Fibroblast of the aortic adventitia (primary cell): ENCODE data around the gene PFKFB4. TPM values are rescaled to one million over a fixed set of nuclear protein-coding genes. Genes with fewer than 3 reads are reported as not detected.

Experiments used
- DNase-seq: peaks from one replicate; pipeline ENCODE4 v3.0.0-alpha.2; 2010; ENCODE audit warnings: low read depth
- H3K4me3 ChIP-seq: 2 replicates; pipeline ENCODE4 v1.5.1; 2011; ENCODE audit warnings: low read depth, mild to moderate bottlenecking, control low read depth, low read length, moderate library complexity
- CTCF ChIP-seq: IDR thresholded peaks from 2 replicates; pipeline ENCODE4 v1.5.1; 2011; ENCODE audit warnings: mild to moderate bottlenecking, low read length, control low read depth, inconsistent platforms; ENCODE audit not compliant: insufficient read depth
- total RNA-seq: library from RNA; depleted of rRNA; stranded (reverse); fragments of >200 nt; gene quantifications from 2 replicates; pipeline ENCODE4 v1.2.3, GENCODE V29; 2012; ENCODE audit warnings: low replicate concordance

PFKFB4 gene
- total RNA-seq, 1 donor = 4.7 TPM

DNA sequence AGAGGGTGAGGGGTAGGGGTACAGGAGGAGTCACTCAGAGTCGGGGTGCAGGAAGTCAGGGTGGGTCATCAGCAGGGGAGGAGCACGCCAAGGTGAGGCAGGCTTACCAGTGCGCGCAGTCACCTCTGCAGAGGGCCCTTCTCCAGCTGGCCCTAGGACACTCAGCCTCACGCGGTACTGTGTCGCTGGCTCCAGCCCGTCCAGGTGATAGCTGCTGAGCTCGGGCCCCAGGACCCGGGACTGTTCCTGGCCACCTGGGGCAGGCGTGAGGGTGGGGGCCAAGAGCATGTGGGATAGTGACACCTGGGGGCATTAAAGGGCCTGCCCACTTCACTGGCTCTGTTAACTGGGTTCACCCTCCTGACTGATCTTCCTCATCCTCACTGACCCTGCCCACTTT, 31.1 kb upstream of the PFKFB4 start:
- DNase-seq = no peak
- H3K4me3 ChIP-seq = no peak overlapping the region
- TF ChIP-seq CTCF = no peak

DNA sequence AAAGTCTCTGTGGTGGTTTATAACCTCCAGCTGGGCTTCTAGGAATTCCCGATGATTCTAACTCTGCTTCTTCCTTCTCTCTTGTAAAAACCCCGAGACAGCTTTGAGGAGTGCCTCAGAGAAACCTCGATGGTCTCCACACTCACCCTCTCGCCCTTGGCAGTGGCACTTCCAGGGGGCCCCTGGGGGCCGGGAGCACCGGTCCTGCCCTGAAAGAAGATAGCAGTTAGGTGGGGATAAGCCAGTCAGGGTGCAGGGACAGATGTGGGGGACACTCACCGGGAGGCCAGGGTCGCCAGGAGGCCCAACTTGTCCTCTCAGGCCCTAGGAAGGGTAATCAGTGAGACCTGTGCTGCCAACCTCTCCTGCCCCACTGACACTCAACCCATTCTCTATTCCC, 28.8 kb upstream of the PFKFB4 start:
- H3K4me3 ChIP-seq = no peak overlapping the region
- no peak for TF ChIP-seq CTCF
- no peak for DNase-seq

GRCh38 chr3:48584836-48585235, 28.2 kb upstream of the PFKFB4 start:
- H3K4me3 ChIP-seq = no peak overlapping the region
- TF ChIP-seq CTCF = no peak
- DNase-seq = no peak

DNA sequence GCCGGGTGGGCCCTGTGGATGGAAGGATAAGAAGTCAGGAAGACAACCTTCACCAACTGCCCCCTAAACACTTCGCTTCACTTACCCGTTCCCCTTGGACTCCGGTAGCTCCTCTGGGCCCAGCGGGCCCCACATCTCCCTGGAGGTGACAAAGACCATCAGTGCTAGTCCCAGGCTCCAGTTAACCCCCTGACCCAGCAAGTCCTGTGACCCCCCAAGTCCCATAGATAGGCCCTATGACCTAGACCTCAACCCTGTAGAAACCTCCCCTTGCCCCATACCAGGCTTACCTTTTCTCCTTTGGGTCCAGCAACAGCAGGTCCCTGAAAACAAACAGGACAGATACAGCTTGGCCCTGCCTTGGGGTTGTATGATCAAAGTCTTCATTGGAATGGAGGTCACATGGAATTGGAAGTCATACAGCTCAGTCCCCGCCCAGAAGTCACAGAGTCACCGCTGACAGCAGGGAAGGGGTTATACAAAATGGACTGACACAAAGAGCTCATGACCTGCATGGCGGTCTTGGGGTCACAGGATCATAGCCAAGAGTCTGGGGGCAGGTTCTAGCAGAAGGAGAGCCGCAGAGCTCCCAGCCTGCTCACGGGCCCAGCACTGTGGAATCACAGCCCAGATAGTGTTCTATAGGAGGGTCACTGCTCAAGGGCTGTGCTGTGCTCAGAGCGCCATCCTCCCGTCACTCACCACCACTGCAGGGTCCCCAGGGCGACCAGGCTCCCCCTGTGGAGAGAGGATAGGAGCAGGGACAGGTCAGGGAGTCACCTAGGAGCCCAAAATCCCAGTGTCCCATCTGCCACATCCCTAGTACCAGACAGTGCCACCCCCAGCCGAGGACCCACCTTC, 25.2 kb upstream of the PFKFB4 start:
- DNase-seq = no peak
- H3K4me3 ChIP-seq = no peak overlapping the region
- TF ChIP-seq CTCF = no peak

- TF ChIP-seq CTCF = no peak
- DNase-seq = no peak
These were observed 20.0 kb upstream of the PFKFB4 start for GRCh38 chr3:48576647-48577046.

GRCh38 chr3:48575366-48575765, 18.8 kb upstream of the PFKFB4 start:
- no peak for TF ChIP-seq CTCF
- no peak overlapping the region for H3K4me3 ChIP-seq
- no peak for DNase-seq

More at GRCh38 chr3:48576647-48577046, 20.0 kb upstream of the PFKFB4 start:
- H3K4me3 ChIP-seq = no peak overlapping the region

- H3K4me3 ChIP-seq = no peak overlapping the region
- no peak for TF ChIP-seq CTCF
- DNase-seq = no peak
These were observed 17.5 kb upstream of the PFKFB4 start for GRCh38 chr3:48573973-48574585.
